ENCODE measurements around the gene ANO9.

GRCh38 chr11:445765-446588 is 4.2 kb upstream of the ANO9 start:
- TF ChIP-seq CTCF (IDR thresholded peaks at IDR 0.05 in 8 of 11, conservative IDR thresholded peaks at IDR 0.05 in 3 of 11) (no peak), POLR2AphosphoS5 (IDR thresholded peaks at IDR 0.05) (no peak), POLR2A (IDR thresholded peaks at IDR 0.05) (no peak)

Data from spleen (tissue), 7 donors.